ENCODE measurements around the gene ELOB. TPM values are rescaled to one million over a fixed set of nuclear protein-coding genes. Genes with fewer than 3 reads are reported as not detected.

ELOB gene
- total RNA-seq, 2 donors from 2014 or later: 264 to 272 TPM

GRCh38 chr16:2749476-2749875 is 27.6 kb downstream of the ELOB start:
- Histone ChIP-seq H3K27ac (ENCODE audit: low read depth, low read length) (no peak overlapping the region), H3K36me3 (ENCODE audit: control insufficient read depth, insufficient read depth, low read length) (peaks cover 2% of the 10 kb centered on the region), H3K9ac (ENCODE audit: extremely low read depth, low read length, poor library complexity, severe bottlenecking) (no peak overlapping the region), H3K4me1 (ENCODE audit: control insufficient read depth, insufficient read depth, low read length) (no peaks in the 10 kb centered on the region), H3K27me3 (ENCODE audit: control insufficient read depth, insufficient read depth, low read length, poor library complexity, severe bottlenecking) (no peaks in the 10 kb centered on the region), H3K9me3 (ENCODE audit: control insufficient read depth, low read length) (no peaks in the 10 kb centered on the region), H3K4me3 (ENCODE audit: low read length) (no peak overlapping the region)
- no peaks in the 10 kb centered on the region for H3K9me3 Mint-ChIP-seq
- no peak overlapping the region for H3K4me3 Mint-ChIP-seq
- peaks cover 12% of the 10 kb centered on the region for H3K4me1 Mint-ChIP-seq
- peaks cover 28% of the 10 kb centered on the region for H3K36me3 Mint-ChIP-seq (ENCODE audit: low read depth)
- 90 to 93% methylated on average over 3 to 5 of the region's 5 CpGs for WGBS, 2 experiments (ENCODE audit: insufficient coverage in 1 of 2, insufficient read length in 1 of 2)
- no peaks in the 10 kb centered on the region for H3K27me3 Mint-ChIP-seq (ENCODE audit: insufficient read depth)
- TF ChIP-seq CTCF (conservative IDR thresholded peaks at IDR 0.05): no peak
- H3K27ac Mint-ChIP-seq: no peak overlapping the region
- no peak for DNase-seq

GRCh38 chr16:2748757-2749455 is 28.2 kb downstream of the ELOB start:
- Histone ChIP-seq H3K4me1 (ENCODE audit: control insufficient read depth, insufficient read depth, low read length) (no peaks in the 10 kb centered on the region), H3K27me3 (ENCODE audit: control insufficient read depth, insufficient read depth, low read length, poor library complexity, severe bottlenecking) (no peaks in the 10 kb centered on the region), H3K27ac (ENCODE audit: low read depth, low read length) (no peak overlapping the region), H3K4me3 (ENCODE audit: low read length) (no peak overlapping the region), H3K9me3 (ENCODE audit: control insufficient read depth, low read length) (no peaks in the 10 kb centered on the region), H3K9ac (ENCODE audit: extremely low read depth, low read length, poor library complexity, severe bottlenecking) (no peak overlapping the region), H3K36me3 (ENCODE audit: control insufficient read depth, insufficient read depth, low read length) (no peaks in the 10 kb centered on the region)
- no peak for DNase-seq
- H3K27me3 Mint-ChIP-seq (ENCODE audit: insufficient read depth): no peaks in the 10 kb centered on the region
- no peak overlapping the region for H3K4me3 Mint-ChIP-seq
- H3K9me3 Mint-ChIP-seq: no peaks in the 10 kb centered on the region
- WGBS, 2 experiments (ENCODE audit: insufficient coverage in 1 of 2, insufficient read length in 1 of 2): 86 to 92% methylated on average over 4 to 7 of the region's 7 CpGs
- TF ChIP-seq CTCF (conservative IDR thresholded peaks at IDR 0.05): no peak
- H3K36me3 Mint-ChIP-seq (ENCODE audit: low read depth): peaks cover 22% of the 10 kb centered on the region
- peaks cover 6% of the 10 kb centered on the region for H3K4me1 Mint-ChIP-seq
- no peak overlapping the region for H3K27ac Mint-ChIP-seq

GRCh38 chr16:2745961-2746360 is 31.1 kb downstream of the ELOB start:
- Histone ChIP-seq H3K27ac (ENCODE audit: low read depth, low read length) (no peak overlapping the region), H3K9me3 (ENCODE audit: control insufficient read depth, low read length) (no peaks in the 10 kb centered on the region), H3K4me1 (ENCODE audit: control insufficient read depth, insufficient read depth, low read length) (no peaks in the 10 kb centered on the region), H3K9ac (ENCODE audit: extremely low read depth, low read length, poor library complexity, severe bottlenecking) (no peak overlapping the region), H3K27me3 (ENCODE audit: control insufficient read depth, insufficient read depth, low read length, poor library complexity, severe bottlenecking) (no peaks in the 10 kb centered on the region), H3K36me3 (ENCODE audit: control insufficient read depth, insufficient read depth, low read length) (no peaks in the 10 kb centered on the region), H3K4me3 (ENCODE audit: low read length) (no peak overlapping the region)
- Mint-ChIP-seq H3K27me3 (ENCODE audit: insufficient read depth) (no peaks in the 10 kb centered on the region), H3K4me1 (no peaks in the 10 kb centered on the region), H3K36me3 (ENCODE audit: low read depth) (peaks cover 15% of the 10 kb centered on the region), H3K4me3 (no peak overlapping the region), H3K27ac (no peak overlapping the region), H3K9me3 (no peaks in the 10 kb centered on the region)
- WGBS, 2 experiments (ENCODE audit: insufficient coverage in 1 of 2, insufficient read length in 1 of 2): 87 to 94% methylated on average over 7 to 9 of the region's 9 CpGs
- no peak for DNase-seq
- no peak for TF ChIP-seq CTCF (conservative IDR thresholded peaks at IDR 0.05)

All from endodermal cell (in vitro differentiated cells).